ENCODE measurements around the gene DNAH10. TPM values are rescaled to one million over a fixed set of nuclear protein-coding genes. Genes with fewer than 3 reads are reported as not detected.

Gene DNAH10
- total RNA-seq, 1 experiment from 2014 or later: not detected

DNA sequence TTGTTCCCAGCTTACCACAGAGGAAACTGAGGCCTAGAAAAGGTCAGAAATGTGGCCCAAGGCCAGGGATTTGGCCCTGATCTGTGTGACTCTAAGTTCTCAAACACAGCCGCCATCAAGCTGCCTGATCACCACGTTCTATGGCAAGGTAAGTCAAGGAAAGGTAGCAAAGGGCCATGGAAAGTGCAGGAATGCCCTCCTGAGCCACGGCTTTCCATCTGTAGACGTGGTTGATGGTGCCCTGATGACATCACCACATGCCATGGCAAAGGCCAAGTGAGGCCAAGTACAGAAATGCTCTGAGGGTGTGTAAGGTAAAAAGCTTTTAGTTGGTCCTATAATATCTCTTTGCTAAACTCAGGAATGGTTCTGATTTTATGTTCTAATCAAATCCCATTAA lies 99.3 kb downstream of the DNAH10 start:
- DNase-seq: no peak
- TF ChIP-seq EZH2 (IDR thresholded peaks at IDR 0.05; ENCODE audit: low read depth) (no peak), CTCF (conservative IDR thresholded peaks at IDR 0.05) (no peak)
- H3K4me2 ChIP-seq: no peak overlapping the region
- ChIA-PET POLR2A (ENCODE audit: unreplicated experiment) (no interaction called here), CTCF (no interaction called here)
- H3K4me3 ChIP-seq: no peak overlapping the region
- H3K9me3 ChIP-seq (ENCODE audit: insufficient read depth, low read depth): no peaks in the 10 kb centered on the region
- H3K79me2 ChIP-seq (ENCODE audit: low read depth): no peaks in the 10 kb centered on the region
- no TSS peak for BruUV-seq (replicated peaks)
- H3K4me1 ChIP-seq (replicated peaks; ENCODE audit: insufficient read depth): no peaks in the 10 kb centered on the region
- no peaks in the 10 kb centered on the region for H3K9me2 ChIP-seq (ENCODE audit: insufficient read depth)
- no peaks in the 10 kb centered on the region for H3K36me3 ChIP-seq (ENCODE audit: low read depth)
- intact Hi-C loops (cut with micrococcal nuclease; ENCODE audit: unreplicated experiment): no loop called here
- H3F3A ChIP-seq (ENCODE audit: insufficient read depth, low read depth): no peaks in the 10 kb centered on the region
- no peak overlapping the region for H3K27ac ChIP-seq
- peaks cover 85% of the 10 kb centered on the region for H3K27me3 ChIP-seq (ENCODE audit: insufficient read depth, low read depth)
- H2AFZ ChIP-seq: no peak overlapping the region
- no peaks in the 10 kb centered on the region for H4K20me1 ChIP-seq (ENCODE audit: insufficient read depth)

- Histone ChIP-seq H3K79me2 (ENCODE audit: low read depth) (no peaks in the 10 kb centered on the region), H3K27me3 (ENCODE audit: insufficient read depth, low read depth) (peaks cover 95% of the 10 kb centered on the region), H3K4me3 (no peak overlapping the region), H3K36me3 (ENCODE audit: low read depth) (no peaks in the 10 kb centered on the region), H4K20me1 (ENCODE audit: insufficient read depth) (no peaks in the 10 kb centered on the region), H3F3A (ENCODE audit: insufficient read depth, low read depth) (no peaks in the 10 kb centered on the region), H3K27ac (no peak overlapping the region), H3K4me1 (replicated peaks; ENCODE audit: insufficient read depth) (no peaks in the 10 kb centered on the region), H3K9me2 (ENCODE audit: insufficient read depth) (no peaks in the 10 kb centered on the region), H3K4me2 (no peak overlapping the region), H2AFZ (no peak overlapping the region), H3K9me3 (ENCODE audit: insufficient read depth, low read depth) (no peaks in the 10 kb centered on the region)
- BruUV-seq (replicated peaks): no TSS peak
- CTCF ChIA-PET: no interaction called here
- POLR2A ChIA-PET (ENCODE audit: unreplicated experiment): no interaction called here
- no peak for DNase-seq
- intact Hi-C loops (cut with micrococcal nuclease; ENCODE audit: unreplicated experiment): no loop called here
- TF ChIP-seq EZH2 (IDR thresholded peaks at IDR 0.05; ENCODE audit: low read depth) (no peak), CTCF (conservative IDR thresholded peaks at IDR 0.05) (no peak)
These were observed 105.0 kb downstream of the DNAH10 start for GRCh38 chr12:123867141-123867540.

DNA sequence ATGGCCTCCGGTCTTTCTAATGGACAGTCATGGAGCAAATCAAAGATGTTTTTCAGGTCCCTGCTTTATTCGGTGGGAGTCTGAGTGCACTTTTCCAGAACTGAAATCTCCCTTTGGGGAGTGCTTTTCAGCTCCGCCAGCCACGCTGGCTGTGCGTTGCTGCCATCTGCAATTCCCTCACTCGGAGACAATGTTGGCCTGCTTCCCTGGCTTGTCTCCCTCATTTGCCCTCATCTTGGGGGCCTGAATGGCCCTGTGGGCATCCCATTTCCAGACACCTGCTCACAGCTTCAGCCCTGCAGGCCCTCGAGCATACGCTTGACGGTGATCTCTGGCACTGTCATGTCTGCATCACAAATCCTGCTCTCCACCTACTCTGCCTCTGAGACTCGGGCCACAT lies 106.7 kb downstream of the DNAH10 start:
- no peaks in the 10 kb centered on the region for H4K20me1 ChIP-seq (ENCODE audit: insufficient read depth)
- H3K4me3 ChIP-seq: no peak overlapping the region
- no peaks in the 10 kb centered on the region for H3K9me3 ChIP-seq (ENCODE audit: insufficient read depth, low read depth)
- no peak overlapping the region for H2AFZ ChIP-seq
- no peak for DNase-seq
- H3K27me3 ChIP-seq (ENCODE audit: insufficient read depth, low read depth): peaks cover 96% of the 10 kb centered on the region
- no peaks in the 10 kb centered on the region for H3K36me3 ChIP-seq (ENCODE audit: low read depth)
- BruUV-seq (replicated peaks): no TSS peak
- H3K9me2 ChIP-seq (ENCODE audit: insufficient read depth): no peaks in the 10 kb centered on the region
- ChIA-PET POLR2A (ENCODE audit: unreplicated experiment) (no interaction called here), CTCF (no interaction called here)
- intact Hi-C loops (cut with micrococcal nuclease; ENCODE audit: unreplicated experiment): no loop called here
- H3F3A ChIP-seq (ENCODE audit: insufficient read depth, low read depth): no peaks in the 10 kb centered on the region
- H3K27ac ChIP-seq: no peak overlapping the region
- H3K79me2 ChIP-seq (ENCODE audit: low read depth): no peaks in the 10 kb centered on the region
- no peak for TF ChIP-seq CTCF (conservative IDR thresholded peaks at IDR 0.05)
- no peak for TF ChIP-seq EZH2 (IDR thresholded peaks at IDR 0.05; ENCODE audit: low read depth)
- H3K4me1 ChIP-seq (replicated peaks; ENCODE audit: insufficient read depth): no peaks in the 10 kb centered on the region
- H3K4me2 ChIP-seq: no peak overlapping the region
